Measurements from ENCODE around the gene OTUD3.
"Not testable (repeated sequence)": the region's sequence is repeated elsewhere in the genome, so short reads cannot be mapped to it uniquely, and the experiment has no call there.

OTUD3 gene

DNA sequence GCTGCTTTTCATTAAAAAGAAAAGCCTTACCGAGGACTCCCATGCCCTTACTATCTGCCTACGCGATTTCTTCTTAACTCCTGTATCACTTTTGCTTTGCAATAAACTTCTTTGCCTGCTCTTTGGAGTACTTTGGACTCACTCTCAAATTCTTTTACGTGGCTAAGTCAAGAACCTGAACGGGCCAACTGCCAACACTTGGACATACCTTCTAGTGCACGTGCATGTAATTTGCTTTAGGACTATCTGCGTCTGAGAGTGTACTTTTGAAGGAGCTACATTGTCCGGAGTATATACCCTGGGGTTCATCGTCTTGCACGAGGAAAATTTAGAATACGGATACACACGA lies 3.6 kb upstream of the OTUD3 start:
- TF ChIP-seq, protein P1, sequence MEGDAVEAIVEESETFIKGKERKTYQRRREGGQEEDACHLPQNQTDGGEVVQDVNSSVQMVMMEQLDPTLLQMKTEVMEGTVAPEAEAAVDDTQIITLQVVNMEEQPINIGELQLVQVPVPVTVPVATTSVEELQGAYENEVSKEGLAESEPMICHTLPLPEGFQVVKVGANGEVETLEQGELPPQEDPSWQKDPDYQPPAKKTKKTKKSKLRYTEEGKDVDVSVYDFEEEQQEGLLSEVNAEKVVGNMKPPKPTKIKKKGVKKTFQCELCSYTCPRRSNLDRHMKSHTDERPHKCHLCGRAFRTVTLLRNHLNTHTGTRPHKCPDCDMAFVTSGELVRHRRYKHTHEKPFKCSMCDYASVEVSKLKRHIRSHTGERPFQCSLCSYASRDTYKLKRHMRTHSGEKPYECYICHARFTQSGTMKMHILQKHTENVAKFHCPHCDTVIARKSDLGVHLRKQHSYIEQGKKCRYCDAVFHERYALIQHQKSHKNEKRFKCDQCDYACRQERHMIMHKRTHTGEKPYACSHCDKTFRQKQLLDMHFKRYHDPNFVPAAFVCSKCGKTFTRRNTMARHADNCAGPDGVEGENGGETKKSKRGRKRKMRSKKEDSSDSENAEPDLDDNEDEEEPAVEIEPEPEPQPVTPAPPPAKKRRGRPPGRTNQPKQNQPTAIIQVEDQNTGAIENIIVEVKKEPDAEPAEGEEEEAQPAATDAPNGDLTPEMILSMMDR (IDR thresholded peaks at IDR 0.05; ENCODE audit: low read depth, low read length, missing control alignments): no peak
- DNase-seq (ENCODE audit: low read depth): no peak
- in situ Hi-C loops (cut with HindIII; ENCODE audit: low sequenced_read_pairs): no loop called here
- H3K4me3 ChIP-seq (ENCODE audit: low read depth, low read length): no peak overlapping the region

DNA sequence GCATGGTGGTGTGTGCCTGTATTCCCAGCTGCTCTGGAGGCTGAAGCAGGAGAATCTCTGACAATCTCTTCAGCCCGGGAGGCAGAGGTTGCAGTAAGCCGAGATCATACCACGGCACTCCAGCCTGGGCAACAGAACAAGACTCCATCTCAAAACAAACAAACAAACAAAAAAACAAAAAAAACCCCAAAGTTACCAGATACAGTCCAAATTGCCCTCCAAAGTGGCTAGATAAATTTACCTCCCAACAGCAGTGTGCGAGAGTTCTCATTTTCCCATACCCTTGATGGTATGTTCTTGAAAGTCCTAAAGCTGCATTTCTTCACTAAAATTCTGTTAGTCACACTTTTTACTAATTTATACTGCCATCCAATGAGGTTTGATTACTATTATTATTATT lies 3.0 kb upstream of the OTUD3 start:
- in situ Hi-C loops (cut with HindIII; ENCODE audit: low sequenced_read_pairs): no loop called here
- no peak for DNase-seq (ENCODE audit: low read depth)
- no peak overlapping the region for H3K4me3 ChIP-seq (ENCODE audit: low read depth, low read length)
- TF ChIP-seq, protein P1 (IDR thresholded peaks at IDR 0.05; ENCODE audit: low read depth, low read length, missing control alignments): no peak

DNA sequence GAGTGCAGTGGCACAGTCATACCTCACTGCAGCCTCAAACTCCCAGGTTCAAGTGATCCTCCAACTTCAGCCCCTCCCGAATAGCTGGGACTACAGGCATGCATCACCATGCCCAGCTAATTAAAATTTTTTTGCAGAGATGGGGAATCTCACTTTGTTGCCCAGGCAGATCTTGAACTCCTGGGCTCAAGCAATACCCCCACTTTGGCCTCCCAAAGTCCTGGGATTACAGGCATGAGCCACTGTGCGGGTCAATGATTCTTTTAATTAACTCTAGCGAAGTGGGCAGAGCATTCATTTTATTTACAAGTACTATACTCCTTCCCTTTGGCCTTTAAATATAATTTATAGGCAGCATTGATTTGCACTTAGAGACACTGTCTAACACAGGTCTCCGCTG lies 2.5 kb upstream of the OTUD3 start:
- in situ Hi-C loops (cut with HindIII; ENCODE audit: low sequenced_read_pairs): no loop called here
- TF ChIP-seq, protein P1 (IDR thresholded peaks at IDR 0.05; ENCODE audit: low read depth, low read length, missing control alignments): no peak
- DNase-seq (ENCODE audit: low read depth): no peak
- no peak overlapping the region for H3K4me3 ChIP-seq (ENCODE audit: low read depth, low read length)

DNA sequence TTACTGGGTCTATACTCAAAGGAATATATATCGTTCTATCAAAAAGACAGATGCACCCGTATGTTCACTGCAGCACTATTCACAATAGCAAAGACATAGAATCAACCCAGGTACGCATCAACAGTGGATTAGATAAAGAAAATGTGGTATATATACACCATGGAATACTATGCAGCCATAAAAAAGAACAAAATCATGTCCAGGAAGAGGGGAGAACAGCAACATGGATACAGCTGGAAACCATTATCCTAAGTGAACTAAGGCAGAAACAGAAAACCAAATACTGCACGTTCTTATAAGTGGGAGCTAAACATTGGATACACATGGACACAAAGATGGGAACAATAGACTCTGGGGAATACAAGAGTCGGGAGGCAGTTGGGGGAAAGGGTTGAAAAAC lies 1.4 kb upstream of the OTUD3 start:
- DNase-seq (ENCODE audit: low read depth); in situ Hi-C loops (cut with HindIII; ENCODE audit: low sequenced_read_pairs); H3K4me3 ChIP-seq (ENCODE audit: low read depth, low read length): not testable (repeated sequence)

DNA sequence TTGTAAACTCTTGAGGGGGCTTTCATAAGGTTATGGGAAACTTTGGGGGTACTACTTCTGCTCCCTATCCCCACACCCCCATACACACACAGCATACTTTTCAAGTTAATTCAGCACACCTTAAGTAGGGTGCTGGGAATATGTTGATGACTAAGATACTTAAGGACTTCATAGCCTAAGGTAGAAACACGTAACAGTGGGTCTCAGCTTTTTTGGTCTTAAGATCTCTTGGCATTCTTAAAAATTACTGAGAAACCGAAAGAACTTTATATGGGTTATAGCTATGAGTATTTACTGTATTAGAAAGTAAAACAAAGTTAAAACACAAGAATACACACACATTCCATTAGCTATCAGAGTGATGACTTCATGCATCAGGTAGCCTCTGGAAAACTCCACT lies 2.1 kb downstream of the OTUD3 start:
- H3K4me3 ChIP-seq (ENCODE audit: low read depth, low read length): no peak overlapping the region
- in situ Hi-C loops (cut with HindIII; ENCODE audit: low sequenced_read_pairs): no loop called here
- TF ChIP-seq, protein P1 (IDR thresholded peaks at IDR 0.05; ENCODE audit: low read depth, low read length, missing control alignments): no peak

DNA sequence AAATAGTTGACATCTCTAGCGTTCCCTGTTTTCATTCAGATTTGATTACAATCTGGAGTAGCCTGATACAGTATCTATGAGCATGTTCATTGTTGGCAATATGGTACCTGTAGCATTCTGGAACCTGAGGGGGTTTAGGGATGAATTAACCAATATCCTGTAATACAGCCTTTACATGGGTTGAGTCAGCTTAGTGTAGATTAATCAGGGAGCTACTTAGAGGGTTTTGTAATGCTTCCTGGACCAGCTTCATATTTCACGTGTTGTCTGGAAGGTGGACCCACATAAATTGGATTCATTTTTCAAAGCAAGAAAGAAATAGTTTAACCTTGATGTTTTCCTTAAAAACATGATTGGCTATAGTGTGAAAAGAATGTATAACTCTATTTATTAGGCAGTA lies 3.6 kb downstream of the OTUD3 start:
- no peak overlapping the region for H3K4me3 ChIP-seq (ENCODE audit: low read depth, low read length)
- in situ Hi-C loops (cut with HindIII; ENCODE audit: low sequenced_read_pairs): no loop called here
- TF ChIP-seq, protein P1 (IDR thresholded peaks at IDR 0.05; ENCODE audit: low read depth, low read length, missing control alignments): no peak
- no peak for DNase-seq (ENCODE audit: low read depth)

More for the DNA sequence above, 2.1 kb downstream of the OTUD3 start:
- no peak for DNase-seq (ENCODE audit: low read depth)

DNA sequence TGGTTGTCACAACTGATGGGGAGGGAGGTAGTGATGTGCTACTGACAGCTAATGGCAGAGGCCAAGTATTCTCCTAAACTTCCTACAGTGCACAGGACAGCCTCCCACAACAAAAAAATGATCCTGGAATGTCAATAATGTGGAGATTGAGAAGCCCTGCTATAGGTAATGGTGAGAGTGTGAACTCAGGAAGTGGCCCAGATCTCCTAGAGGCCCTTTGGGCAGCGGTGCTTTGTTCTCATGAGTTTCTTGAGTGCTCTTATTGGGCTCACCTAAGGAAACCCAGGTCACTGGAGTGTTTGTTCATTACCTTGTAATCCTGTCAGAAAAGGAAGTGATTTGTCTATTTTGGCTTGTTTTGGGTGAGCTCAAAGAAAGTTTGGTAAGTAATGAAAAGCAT lies 5.9 kb downstream of the OTUD3 start:
- TF ChIP-seq, protein P1 (IDR thresholded peaks at IDR 0.05; ENCODE audit: low read depth, low read length, missing control alignments): no peak
- in situ Hi-C loops (cut with HindIII; ENCODE audit: low sequenced_read_pairs): no loop called here
- DNase-seq (ENCODE audit: low read depth): no peak
- H3K4me3 ChIP-seq (ENCODE audit: low read depth, low read length): no peak overlapping the region
